ENCODE measurements around the gene OR4D2. TPM values are rescaled to one million over a fixed set of nuclear protein-coding genes. Genes with fewer than 3 reads are reported as not detected.

OR4D2 gene
- total RNA-seq, 1 donor from 2014 or later = not detected

DNA sequence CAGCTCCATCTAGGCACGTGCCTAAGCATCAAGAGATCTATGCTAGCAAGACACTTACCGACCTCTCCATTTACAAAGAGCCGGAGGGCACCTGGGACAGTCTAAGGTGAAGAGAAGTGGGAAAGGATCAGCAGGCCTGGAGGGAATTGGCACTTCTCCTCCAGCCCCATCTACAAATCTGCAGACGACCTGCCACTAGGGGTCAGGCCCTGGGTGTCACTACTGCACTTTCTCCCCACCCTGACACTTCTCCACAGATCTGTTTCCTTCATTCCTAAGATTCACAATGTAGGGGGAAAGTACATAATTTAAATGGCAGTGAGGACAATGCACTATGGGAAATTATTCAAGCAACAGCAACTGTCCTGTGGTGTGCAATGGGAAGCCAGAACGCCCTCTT lies 44.1 kb downstream of the OR4D2 start:
- DNase-seq (ENCODE audit: low read depth) = no peak

DNA sequence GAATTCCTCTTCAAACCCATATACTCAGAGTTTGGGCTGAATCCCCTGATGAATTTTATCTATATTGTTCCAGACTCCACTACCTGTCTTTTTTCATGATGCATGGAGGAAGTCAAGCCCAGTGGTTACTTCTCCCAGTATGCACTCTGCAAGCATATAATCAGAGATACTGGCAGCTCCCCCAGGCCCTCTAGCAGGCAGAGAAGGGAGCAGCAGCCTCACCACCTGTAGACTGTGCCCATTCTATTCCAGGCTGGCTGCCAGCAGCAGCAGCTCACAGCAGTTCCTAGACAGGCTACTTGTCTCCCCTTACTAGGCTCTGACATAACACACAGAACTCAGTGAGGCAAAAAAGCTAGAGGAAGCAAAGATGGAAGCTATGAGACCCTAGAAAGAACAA lies 48.9 kb downstream of the OR4D2 start:
- DNase-seq (ENCODE audit: low read depth) = no peak

DNA sequence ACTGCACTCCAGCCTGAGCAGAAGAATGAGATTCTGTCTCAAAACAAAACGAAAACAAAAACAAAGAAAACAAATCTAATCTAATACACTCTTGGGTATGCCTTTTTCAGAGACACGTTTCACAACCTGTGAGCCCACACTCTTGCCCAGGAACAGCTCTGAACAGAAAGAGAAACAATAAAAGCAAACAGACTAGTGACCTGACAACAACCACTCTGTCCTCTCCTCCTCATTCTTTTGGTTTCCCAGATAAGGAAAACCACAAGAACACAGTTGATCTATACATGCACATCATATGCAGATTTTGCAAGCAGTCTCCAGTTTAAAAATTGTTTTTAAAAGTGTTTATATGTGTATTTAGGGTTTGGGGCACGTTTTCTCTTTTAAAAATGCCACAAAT lies 51.0 kb downstream of the OR4D2 start:
- no peak for DNase-seq (ENCODE audit: low read depth)

DNA sequence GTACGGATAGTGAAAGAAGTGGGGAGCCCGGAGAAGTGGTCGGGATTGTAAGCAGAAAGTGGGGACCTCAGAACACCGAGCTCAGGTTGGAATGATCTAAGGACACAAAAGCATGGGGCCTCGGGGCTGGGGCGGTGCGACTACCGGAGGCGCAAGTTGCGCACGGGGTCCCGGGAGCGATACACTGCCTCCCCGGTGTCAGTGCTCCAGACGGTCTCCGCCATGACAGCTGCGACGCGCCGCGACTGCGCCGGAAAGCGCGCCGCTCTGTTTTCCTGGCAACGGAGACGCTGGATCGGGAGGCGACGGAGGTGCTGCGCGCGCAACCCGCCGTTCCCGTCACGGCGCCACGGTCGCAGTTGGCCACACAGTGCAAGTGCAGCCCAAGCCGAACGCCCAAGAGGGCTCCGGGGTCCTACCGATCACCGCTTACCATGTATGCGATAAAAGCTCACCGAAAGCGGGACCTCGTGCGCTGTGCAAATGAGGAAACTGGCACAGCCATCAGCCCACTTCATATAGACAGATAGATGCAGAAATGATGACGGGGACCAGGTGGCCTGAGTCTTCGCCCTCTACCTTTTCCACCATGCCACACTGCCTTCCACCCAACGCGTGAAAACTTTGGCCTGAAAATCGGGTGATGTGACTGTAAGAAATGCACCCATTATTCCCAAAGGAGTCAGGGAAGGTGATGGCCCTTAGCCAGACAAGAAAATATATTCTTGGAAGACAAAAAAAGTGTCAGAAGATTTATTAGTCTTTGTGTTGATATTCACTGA lies 52.4 kb downstream of the OR4D2 start, which contains the start of gene MKS1:
Gene MKS1, minus strand, starts transcription at position 249 of the 782 bp plus-strand sequence. Its CDS starts 25 bp downstream, at position 224.
- DNase-seq (ENCODE audit: low read depth) = peak; percentile 78

DNA sequence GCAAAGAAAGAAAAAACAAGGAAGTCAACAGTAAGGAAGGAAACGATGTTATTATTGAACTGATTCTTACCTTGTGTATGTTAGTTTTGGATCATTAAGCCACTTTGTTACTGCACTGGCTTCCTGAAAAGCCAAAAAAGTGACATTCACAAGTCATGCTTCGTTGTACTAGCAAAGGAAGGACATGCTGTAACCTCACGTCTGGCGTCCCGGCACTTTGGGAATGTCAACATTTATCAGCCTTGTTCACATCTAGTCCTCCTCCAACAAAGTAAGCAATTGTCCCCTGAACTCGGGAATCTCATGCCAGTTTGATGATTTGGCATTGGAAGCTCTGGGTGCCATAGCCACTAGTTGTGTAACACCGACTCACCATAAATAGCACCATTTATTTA lies 53.0 kb downstream of the OR4D2 start:
- no peak for DNase-seq (ENCODE audit: low read depth)

Other genes starting within 250 kb of the OR4D2 start
- gene CUEDC1, start 211.6 kb upstream of the OR4D2 start, total RNA-seq = 10.1 and 20.1 TPM in 2 replicates
- gene VEZF1, start 178.7 kb upstream of the OR4D2 start, total RNA-seq = 45.8 and 79.1 TPM in 2 replicates
- gene SRSF1, start 159.7 kb upstream of the OR4D2 start, total RNA-seq = 348 and 471 TPM in 2 replicates
- 10.4 and 20.7 TPM in 2 replicates for gene DYNLL2, start 83.6 kb upstream of the OR4D2 start, total RNA-seq
- not detected in 2 replicates for gene OR4D1, start 18.6 kb upstream of the OR4D2 start, total RNA-seq
- gene EPX, start 25.7 kb downstream of the OR4D2 start, total RNA-seq = not detected in 2 replicates
- gene MKS1, start 52.3 kb downstream of the OR4D2 start, total RNA-seq = 15.7 and 20.1 TPM in 2 replicates
- not detected in 2 replicates for gene LPO, start 71.6 kb downstream of the OR4D2 start, total RNA-seq
- gene MPO, start 114.0 kb downstream of the OR4D2 start, total RNA-seq = 0.17 TPM in 1 of 2 replicates, not detected in the other
- 0.17 and 6.1 TPM in 2 replicates for gene TSPOAP1, start 161.8 kb downstream of the OR4D2 start, total RNA-seq
- 53.8 and 85.3 TPM in 2 replicates for gene SUPT4H1, start 185.2 kb downstream of the OR4D2 start, total RNA-seq